Measurements from ENCODE around the gene MRPL40. TPM values are rescaled to one million over a fixed set of nuclear protein-coding genes. Genes with fewer than 3 reads are reported as not detected.

Gene MRPL40
- total RNA-seq, 1 donor from 2014 or later = 19.9 TPM

GRCh38 chr22:19411690-19412045 lies 20.7 kb upstream of the MRPL40 start:
- Mint-ChIP-seq H3K27ac (ENCODE audit: unreplicated experiment) (no peak overlapping the region), H3K9me3 (ENCODE audit: unreplicated experiment) (no peaks in the 10 kb centered on the region)

GRCh38 chr22:19412478-19412877 lies 19.9 kb upstream of the MRPL40 start:
- Mint-ChIP-seq H3K36me3 (ENCODE audit: low read depth, unreplicated experiment) (peaks cover 4% of the 10 kb centered on the region), H3K4me1 (ENCODE audit: unreplicated experiment) (no peaks in the 10 kb centered on the region), H3K9me3 (ENCODE audit: unreplicated experiment) (no peaks in the 10 kb centered on the region), H3K27me3 (ENCODE audit: unreplicated experiment) (no peaks in the 10 kb centered on the region), H3K4me3 (ENCODE audit: unreplicated experiment) (no peak overlapping the region), H3K27ac (ENCODE audit: unreplicated experiment) (no peak overlapping the region)
- DNase-seq (ENCODE audit: low spot score) = no peak
- no peak for TF ChIP-seq CTCF (IDR thresholded peaks at IDR 0.05; ENCODE audit: unreplicated experiment)

More at GRCh38 chr22:19411690-19412045, 20.7 kb upstream of the MRPL40 start:
- peaks cover 9% of the 10 kb centered on the region for H3K36me3 Mint-ChIP-seq (ENCODE audit: low read depth, unreplicated experiment)
- no peaks in the 10 kb centered on the region for H3K4me1 Mint-ChIP-seq (ENCODE audit: unreplicated experiment)
- no peak overlapping the region for H3K4me3 Mint-ChIP-seq (ENCODE audit: unreplicated experiment)
- TF ChIP-seq CTCF (IDR thresholded peaks at IDR 0.05; ENCODE audit: unreplicated experiment) = no peak
- H3K27me3 Mint-ChIP-seq (ENCODE audit: unreplicated experiment) = no peaks in the 10 kb centered on the region
- DNase-seq (ENCODE audit: low spot score) = no peak

DNA sequence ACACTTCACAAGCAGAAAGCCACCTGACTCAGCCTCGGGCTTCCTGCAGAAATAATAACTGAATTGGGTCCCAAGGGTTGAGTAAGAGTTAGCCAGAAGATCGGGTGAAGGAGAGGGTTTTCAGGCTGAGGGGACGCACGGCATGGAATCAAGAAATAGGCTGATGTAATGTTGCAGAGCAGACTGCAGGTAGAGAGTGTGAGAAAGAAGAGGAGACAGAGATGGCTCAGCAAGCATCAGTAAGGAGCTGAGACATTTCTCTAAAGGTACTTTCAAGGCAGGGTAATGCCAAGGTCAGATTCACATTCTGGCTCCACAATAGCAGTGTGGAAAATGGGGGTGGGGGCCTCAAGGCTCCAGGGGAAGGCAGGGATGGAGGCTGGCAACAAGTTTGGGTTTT lies 19.4 kb upstream of the MRPL40 start:
- no peak for TF ChIP-seq CTCF (IDR thresholded peaks at IDR 0.05; ENCODE audit: unreplicated experiment)
- no peaks in the 10 kb centered on the region for H3K9me3 Mint-ChIP-seq (ENCODE audit: unreplicated experiment)
- DNase-seq (ENCODE audit: low spot score) = no peak
- H3K4me1 Mint-ChIP-seq (ENCODE audit: unreplicated experiment) = no peaks in the 10 kb centered on the region
- H3K27me3 Mint-ChIP-seq (ENCODE audit: unreplicated experiment) = no peaks in the 10 kb centered on the region
- no peak overlapping the region for H3K27ac Mint-ChIP-seq (ENCODE audit: unreplicated experiment)
- no peak overlapping the region for H3K4me3 Mint-ChIP-seq (ENCODE audit: unreplicated experiment)
- H3K36me3 Mint-ChIP-seq (ENCODE audit: low read depth, unreplicated experiment) = no peaks in the 10 kb centered on the region

DNA sequence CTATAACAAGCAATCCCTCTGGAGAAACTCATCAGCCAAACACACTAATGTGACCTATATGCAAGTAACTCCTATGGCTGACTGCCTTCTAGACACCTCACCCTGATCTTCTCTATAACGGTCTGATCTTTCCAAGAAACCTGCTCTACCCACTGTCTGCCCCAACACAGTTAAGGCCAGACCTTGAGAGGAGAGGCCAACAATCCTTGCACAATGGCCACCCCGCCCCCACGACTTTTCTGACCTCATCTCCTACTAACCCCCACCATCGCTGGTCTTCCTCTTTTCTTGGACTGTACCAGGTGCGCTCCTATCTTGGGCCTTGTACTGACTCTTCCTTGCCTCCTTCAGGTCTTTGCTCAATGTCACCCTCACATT lies 13.3 kb upstream of the MRPL40 start:
- no peaks in the 10 kb centered on the region for H3K9me3 Mint-ChIP-seq (ENCODE audit: unreplicated experiment)
- H3K36me3 Mint-ChIP-seq (ENCODE audit: low read depth, unreplicated experiment) = peaks cover 7% of the 10 kb centered on the region
- no peak for DNase-seq (ENCODE audit: low spot score)
- H3K27me3 Mint-ChIP-seq (ENCODE audit: unreplicated experiment) = no peaks in the 10 kb centered on the region
- no peak for TF ChIP-seq CTCF (IDR thresholded peaks at IDR 0.05; ENCODE audit: unreplicated experiment)
- H3K4me1 Mint-ChIP-seq (ENCODE audit: unreplicated experiment) = peaks cover 34% of the 10 kb centered on the region
- no peak overlapping the region for H3K4me3 Mint-ChIP-seq (ENCODE audit: unreplicated experiment)
- no peak overlapping the region for H3K27ac Mint-ChIP-seq (ENCODE audit: unreplicated experiment)

DNA sequence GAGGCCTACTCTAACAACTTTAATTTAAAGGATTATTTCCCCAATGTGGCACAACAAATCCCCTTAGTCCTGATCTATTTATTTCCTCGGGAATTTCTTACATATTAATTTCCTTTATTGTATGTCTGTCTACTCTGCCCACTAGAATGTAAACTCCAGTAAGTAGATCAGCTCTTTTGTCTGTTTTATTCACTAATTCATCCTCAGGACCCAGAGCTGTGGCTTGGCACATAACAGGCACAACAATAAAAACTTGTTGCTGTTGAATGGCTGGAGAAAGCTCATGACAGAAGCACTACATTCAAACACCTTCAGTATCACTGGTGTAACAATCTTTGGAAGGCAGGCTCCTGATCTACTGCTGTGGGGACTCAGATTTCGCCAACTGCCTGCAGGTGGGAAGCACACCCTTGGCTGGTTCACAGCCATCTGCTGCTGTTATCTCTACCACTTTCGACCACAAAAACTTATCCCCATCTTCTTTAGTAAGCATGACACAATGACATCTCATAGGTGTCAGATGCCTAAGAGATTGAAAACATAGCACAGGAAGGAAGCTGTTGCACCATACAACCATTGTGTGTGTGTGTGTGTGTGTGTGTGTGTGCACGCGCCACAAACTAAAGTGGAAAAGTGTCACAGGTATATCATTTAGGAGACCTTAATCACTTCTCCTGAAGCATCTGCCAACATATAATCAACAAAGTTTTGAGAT lies 12.7 kb upstream of the MRPL40 start:
- H3K4me1 Mint-ChIP-seq (ENCODE audit: unreplicated experiment) = peaks cover 36% of the 10 kb centered on the region
- H3K9me3 Mint-ChIP-seq (ENCODE audit: unreplicated experiment) = no peaks in the 10 kb centered on the region
- H3K27ac Mint-ChIP-seq (ENCODE audit: unreplicated experiment) = no peak overlapping the region
- H3K36me3 Mint-ChIP-seq (ENCODE audit: low read depth, unreplicated experiment) = peaks cover 7% of the 10 kb centered on the region
- TF ChIP-seq CTCF (IDR thresholded peaks at IDR 0.05; ENCODE audit: unreplicated experiment) = no peak
- no peak for DNase-seq (ENCODE audit: low spot score)
- H3K4me3 Mint-ChIP-seq (ENCODE audit: unreplicated experiment) = no peak overlapping the region
- H3K27me3 Mint-ChIP-seq (ENCODE audit: unreplicated experiment) = no peaks in the 10 kb centered on the region
